Muscle of back (tissue), 13 donors: Measurements from ENCODE around the gene OR13C9. TPM values are rescaled to one million over a fixed set of nuclear protein-coding genes. Genes with fewer than 3 reads are reported as not detected.
A peak's percentile ranks its signal among the peaks of the same experiment; 100 is the strongest.
"Not testable (repeated sequence)": the region's sequence is repeated elsewhere in the genome, so short reads cannot be mapped to it uniquely, and the experiment has no call there.

Experiments
- DNase-seq, 3 donors: peaks; one replicate each; pipeline versions ENCODE4 v3.0.0 to v3.0.0-alpha.2; 2013
- long read RNA-seq, 9 donors: transcript quantifications; one replicate each; lab custom pipeline, GENCODE V29; 2026
- polyA plus RNA-seq, 10 donors: library from polyadenylated mRNA; unstranded; fragments of 120-200 nt; gene quantifications; one replicate each; pipeline ENCODE4 v1.2.1, GENCODE V29; 2013; ENCODE audit not compliant: insufficient read length in 10 of 10

The OR13C9 gene, protein sequence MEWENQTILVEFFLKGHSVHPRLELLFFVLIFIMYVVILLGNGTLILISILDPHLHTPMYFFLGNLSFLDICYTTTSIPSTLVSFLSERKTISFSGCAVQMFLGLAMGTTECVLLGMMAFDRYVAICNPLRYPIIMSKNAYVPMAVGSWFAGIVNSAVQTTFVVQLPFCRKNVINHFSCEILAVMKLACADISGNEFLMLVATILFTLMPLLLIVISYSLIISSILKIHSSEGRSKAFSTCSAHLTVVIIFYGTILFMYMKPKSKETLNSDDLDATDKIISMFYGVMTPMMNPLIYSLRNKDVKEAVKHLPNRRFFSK
- polyA plus RNA-seq: not detected
- long read RNA-seq, donor 1: 0 reads
- long read RNA-seq, donor 2: 0 reads
- long read RNA-seq, donor 3: 0 reads
- long read RNA-seq, donor 4: 0 reads
- long read RNA-seq, donor 5: 0 reads
- long read RNA-seq, donor 6: 0 reads
- long read RNA-seq, donor 7: 0 reads
- long read RNA-seq, donor 8: 0 reads
- long read RNA-seq, donor 9: 0 reads

DNA sequence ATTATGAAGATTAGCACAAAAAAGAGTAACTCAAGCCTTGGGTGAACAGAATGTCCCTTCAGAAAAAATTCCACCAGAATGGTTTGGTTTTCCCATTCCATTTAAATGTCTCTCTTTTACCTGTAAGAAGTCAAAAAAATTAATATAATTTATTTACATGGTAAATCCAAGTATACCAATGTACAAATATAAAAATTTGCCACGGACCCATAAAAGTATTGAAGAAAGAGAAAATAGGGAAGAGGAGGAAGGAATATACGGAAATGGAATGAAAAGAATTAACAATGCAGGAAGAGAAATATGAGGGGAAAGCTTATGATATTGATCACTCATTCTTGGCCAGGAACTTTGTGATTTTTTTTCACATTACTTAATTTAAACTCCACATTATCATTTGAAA is at the start of gene OR13C9:
Gene OR13C9 (minus strand): TSS at position 101 of the 400 bp plus-strand sequence. CDS start 0 bp downstream, at position 101.
- no peak for DNase-seq

DNA sequence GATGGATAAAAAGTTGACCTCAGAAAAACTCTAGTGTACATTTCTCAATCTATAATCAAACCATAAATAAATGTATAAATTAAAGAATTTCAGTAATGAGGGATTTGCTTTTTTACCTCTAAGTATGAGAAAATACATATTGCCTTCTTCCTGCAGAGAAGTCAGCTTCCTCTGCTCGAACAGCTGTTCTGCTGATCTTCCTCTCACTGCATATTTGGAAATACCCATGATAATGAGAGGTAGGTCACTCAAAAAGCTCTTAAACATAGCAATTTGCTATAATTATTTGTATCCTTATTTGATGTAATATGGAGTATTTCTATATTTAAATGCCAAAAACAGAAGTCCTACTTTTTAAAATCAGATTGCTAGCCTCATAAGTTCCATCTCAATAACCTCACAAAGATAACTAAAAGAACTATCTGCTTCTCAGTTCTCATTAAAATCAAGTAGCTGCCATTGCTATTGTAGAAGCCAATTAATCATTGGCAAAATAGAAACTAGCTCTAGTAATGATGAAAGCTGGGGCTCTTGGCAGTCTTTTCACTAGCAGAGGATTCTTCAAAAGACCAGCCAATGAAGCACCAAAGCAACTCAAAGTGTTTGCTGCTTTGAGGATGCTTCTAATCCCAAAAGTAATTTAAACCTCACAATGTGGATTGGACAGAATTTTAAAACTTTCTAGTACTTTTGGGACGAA is 40.6 kb upstream of the OR13C9 start:
- no peak for DNase-seq

DNA sequence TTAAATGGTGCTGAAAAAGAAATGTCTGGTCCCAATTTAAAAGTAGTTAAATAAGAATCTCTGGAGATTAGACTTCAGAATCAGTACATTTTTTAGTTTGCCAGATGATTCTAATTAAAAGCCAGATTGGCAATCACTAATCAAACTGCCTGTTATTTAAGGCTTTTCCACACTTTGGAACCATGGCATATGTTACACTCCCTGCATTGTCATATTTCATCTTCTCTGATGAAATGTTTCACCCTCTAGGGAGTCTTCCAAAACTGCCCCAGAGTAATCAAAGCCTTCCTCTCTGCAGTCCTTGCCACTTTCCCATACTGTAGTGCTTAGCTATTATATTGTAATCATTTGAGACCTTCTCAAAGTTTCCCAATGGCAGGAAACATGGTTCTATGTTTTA is 17.5 kb upstream of the OR13C9 start:
- peak; percentile 11 to 52 (median 12) for DNase-seq

DNA sequence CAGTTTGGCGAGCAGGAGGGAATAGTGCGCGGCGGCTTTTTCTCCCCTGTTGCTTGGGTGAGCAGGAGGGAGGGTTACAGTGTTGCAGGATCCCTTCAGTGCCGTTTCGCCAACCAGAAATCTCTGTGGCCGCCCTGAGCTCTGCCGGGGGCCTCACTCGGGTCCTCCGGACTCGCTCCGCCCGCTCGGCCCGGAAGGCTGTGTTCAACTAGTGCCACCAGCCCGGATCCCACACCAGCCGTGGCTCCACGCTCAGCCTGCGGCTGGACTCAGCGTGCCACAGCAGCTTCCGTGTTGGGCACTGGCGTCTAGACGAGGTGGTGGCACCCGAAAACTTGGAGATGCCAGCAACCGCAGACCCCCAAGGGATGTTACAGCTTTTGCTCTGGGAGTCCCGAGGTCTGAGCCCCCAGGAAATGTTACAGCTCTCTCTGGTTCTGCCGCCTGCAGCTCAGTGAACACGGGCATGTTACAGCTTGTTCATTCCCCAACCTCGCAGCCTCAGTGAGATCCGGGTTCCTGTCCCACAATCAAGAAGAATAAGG is 16.0 kb upstream of the OR13C9 start:
- no peak for DNase-seq

DNA sequence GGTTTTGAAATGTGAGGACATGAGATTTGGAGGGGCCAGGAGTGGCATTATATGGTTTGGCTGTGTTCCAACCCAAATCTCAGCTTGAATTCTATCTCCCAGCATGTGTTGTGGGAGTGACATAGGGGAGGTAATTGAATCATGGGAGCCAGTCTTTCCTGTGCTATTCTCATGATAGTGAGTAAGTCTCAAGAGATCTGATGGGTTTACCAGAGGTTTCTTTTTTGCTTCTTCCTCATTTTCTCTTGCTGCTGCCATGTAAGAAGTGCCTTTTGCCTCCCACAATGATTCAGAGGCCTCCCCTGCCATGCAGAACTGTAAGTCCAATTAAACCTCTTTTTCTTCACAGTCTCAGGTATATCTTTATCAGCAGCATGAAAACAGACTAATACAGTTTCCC is 8.0 kb upstream of the OR13C9 start:
- not testable (repeated sequence) for DNase-seq

DNA sequence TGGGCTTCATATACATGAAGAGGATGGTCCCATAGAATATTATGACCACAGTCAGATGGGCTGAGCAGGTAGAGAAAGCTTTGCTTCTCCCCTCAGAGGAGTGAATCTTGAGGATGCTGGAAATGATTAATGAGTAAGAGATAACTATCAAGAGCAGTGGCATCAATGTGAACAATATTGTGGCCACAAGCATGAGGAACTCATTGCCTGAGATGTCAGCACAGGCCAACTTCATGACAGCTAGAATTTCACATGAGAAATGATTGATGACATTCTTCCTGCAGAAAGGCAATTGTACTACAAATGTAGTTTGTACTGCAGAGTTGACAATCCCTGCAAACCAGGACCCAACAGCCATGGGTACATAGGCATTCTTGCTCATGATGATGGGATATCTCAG is 586 bp downstream of the OR13C9 start:
- peak in 1 of 3 donors; percentile 7 for DNase-seq

DNA sequence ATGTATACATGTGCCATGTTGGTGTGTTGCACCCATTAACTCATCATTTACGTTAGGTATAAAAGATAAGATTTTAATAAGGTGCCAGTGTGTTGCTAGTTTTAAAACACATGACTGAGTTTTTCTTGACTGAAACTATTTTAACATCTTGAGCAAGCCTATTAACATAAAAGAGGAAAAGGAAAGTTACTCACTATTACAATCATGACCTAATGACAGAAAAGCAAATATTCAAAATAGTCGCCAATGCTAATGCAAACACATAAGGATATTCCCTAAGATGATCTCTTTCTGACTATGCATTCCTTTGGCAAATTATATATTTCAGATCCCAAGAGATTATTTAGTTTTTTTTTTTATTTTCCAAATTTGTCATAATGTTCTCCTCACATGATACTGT is 6.8 kb downstream of the OR13C9 start:
- DNase-seq: no peak

DNA sequence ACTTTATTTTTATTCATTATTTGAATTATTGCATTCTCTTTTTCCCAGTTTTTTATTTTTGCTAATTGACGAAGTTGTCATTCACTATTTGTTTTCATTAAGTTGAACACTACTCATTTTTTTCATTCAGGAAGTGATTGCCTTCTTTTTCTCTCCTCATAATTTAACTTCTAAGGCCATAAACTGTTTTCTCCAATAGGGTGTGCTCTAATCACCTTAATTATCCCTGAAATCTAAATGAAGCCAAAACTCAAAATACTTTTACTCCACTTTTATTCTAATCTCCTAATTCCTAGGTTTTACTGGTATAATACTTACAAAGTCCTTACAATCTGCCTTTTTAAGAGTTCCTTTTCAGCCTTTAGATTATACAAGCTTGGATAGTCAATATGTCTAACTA is 9.7 kb downstream of the OR13C9 start:
- DNase-seq: no peak

DNA sequence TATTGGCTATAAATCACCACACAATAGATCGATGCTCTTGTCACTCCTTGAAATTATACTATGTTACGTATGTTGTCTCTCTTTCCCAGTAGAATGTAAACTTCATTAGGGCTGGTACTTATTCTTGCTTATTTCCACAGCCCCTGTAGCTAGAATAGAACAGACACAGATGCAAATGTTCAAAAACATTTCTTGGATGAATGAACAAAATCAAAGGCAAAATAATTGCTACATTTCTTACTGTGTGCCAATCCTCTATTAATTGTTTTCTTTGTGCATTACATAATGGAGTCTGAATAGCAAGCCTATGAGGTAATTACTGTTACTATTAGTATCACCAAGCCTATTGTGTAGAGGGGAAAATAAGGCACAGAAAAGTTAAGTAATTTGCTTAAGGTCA is 11.9 kb downstream of the OR13C9 start:
- no peak for DNase-seq

DNA sequence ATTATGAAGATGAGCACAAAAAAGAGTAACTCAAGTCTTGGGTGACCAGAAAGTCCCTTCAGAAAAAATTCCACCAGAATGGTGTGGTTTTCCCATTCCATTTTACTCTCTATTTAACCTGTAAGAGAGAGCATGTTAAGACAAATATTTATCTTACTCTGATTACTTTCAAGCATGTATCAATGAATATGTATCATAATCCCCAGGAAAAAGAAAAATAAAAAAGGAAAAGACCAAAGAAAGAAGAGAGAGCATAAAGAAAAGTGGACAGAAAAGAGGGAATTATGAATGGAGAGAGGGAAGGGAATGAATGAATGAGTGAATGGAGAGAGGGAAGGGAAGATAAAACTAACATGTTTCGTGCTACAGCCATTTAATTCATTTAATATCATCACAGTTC is 12.5 kb downstream of the OR13C9 start, which contains the start of gene OR13C2:
Gene OR13C2 (minus strand): TSS at position 101 of the 400 bp plus-strand sequence. CDS start 0 bp downstream, at position 101.
- not testable (repeated sequence) for DNase-seq

DNA sequence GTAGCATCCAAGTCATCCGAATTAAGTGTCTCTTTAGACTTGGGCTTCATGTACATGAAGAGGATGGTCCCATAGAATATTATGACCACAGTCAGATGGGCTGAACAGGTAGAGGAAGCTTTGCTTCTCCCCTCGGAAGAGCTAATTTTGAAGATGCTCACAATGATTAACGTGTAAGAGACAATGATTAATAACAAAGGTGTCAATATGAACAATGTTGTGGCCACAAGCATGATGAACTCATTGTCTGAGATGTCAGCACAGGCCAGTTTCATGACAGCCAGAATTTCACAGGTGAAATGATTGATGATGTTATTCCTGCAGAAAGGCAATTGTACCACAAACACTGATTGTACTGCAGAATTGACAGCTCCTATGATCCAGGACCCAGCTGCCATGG is 13.2 kb downstream of the OR13C9 start:
- DNase-seq: no peak

DNA sequence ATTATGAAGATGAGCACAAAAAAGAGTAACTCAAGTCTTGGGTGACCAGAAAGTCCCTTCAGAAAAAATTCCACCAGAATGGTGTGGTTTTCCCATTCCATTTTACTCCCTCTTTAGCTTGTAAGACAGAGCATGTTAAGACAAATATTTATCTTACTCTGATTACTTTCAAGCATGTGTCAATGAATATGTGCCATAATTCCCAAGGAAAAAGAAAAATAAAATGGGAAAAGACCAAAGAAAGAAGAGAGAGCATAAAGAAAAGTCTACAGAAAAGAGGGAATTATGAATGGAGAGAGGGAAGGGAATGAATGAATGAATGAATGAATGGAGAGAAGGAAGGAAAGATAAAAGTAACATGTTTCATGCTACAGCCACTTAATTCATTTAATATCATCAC is 18.7 kb downstream of the OR13C9 start, which contains the start of gene OR13C5:
Gene OR13C5 (minus strand): TSS at position 101 of the 400 bp plus-strand sequence. CDS start 0 bp downstream, at position 101.
- not testable (repeated sequence) for DNase-seq

DNA sequence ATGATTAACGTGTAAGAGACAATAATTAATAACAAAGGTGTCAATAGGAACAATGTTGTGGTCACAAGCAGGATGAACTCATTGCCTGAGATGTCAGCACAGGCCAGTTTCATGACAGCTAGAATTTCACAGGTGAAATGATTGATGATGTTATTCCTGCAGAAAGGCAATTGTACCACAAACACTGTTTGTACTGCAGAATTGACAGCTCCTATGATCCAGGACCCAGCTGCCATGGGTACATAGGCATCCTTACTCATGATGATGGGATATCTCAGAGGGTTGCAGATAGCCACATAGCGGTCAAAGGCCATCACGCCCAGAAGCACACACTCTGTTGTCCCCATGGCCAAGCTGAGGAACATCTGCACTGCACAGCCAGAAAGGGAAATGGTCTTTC is 19.3 kb downstream of the OR13C9 start:
- DNase-seq: not testable (repeated sequence)

DNA sequence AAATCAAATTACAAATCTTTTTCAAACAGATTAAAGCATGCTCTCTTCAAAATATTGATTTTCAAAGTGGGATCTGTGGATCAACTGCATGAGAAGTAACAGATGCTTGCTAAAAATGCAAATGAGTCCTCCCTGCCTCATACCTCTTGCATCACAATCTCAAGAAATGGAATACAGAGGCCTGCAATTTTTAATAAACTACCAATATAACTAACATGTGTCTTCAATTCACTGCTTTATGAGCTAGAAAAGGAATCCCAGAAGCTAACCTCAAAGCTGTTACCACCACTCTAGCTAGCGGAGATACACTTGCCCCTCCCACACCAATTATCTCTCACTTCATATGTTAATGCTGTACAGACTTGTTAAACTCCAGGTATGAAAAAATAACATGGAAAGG is 28.4 kb downstream of the OR13C9 start:
- DNase-seq: no peak

DNA sequence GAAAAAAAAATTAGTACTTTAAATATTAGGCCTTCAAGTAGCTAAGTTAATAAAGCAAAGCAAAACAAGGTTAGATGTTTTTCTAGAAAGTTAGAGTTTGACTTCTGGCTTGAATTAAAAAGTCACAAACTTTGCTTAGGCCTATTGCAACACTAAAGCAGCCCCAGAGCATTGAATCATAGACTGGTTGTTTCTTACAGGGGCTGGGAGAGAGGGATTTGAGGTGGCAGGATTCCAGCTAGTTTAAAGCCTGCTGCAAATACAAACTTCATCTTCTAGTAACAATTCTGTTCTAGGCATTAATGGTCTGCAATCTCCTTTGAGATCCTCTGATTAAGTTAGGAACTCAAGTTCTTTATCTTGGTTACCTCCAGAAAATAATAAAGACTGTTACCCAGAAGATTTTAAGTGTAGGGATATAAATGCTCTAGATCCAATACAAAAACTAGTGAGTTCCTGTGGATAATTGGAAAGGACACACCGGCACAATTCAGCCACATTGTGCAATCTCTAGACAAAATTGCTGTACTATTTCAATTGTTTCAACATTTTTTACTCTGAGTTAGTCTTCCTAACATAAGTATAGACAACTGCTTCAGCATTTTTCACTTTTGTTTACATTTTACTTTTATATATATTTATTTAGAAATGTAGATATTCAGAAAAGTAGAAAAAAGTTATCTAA is 31.4 kb downstream of the OR13C9 start:
- DNase-seq: peak; percentile 72 to 90 (median 88)

DNA sequence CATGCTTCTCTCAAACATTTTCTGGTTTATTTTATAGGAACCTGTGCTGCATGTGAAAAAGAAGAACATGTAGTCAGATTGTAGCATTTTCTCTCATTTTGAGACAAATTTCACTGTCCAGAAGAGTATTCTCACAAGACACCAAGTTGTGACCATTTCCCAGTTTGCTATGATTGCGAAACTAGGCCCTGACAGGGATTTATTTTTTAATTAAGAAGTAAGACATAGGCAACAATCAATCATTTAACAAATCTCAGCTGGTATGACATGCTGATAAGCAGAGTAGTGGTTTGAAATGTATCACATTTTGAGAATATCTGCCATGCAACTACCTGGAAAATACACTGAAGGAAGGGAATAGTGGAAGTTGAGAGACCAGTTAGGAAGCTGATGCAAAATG is 37.4 kb downstream of the OR13C9 start:
- no peak for DNase-seq

DNA sequence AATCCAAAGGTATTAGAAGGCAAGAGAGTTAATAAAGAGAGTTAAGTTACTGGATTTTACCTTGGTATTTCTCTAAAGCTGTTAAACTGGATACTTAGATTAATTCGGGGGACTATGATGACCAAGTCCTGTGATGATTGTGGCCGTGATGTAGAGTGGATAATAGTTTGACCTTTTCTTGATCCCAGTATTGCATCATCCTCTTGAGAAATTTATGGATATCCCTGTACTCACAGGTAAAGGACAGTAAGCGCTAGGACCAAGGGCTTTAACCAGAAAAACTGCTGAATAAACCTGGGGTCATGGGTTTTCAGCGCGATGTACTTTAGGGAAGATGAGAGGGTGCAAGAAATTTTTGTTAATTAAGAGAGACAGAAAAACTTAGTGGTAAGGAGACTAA is 40.7 kb downstream of the OR13C9 start:
- no peak for DNase-seq

DNA sequence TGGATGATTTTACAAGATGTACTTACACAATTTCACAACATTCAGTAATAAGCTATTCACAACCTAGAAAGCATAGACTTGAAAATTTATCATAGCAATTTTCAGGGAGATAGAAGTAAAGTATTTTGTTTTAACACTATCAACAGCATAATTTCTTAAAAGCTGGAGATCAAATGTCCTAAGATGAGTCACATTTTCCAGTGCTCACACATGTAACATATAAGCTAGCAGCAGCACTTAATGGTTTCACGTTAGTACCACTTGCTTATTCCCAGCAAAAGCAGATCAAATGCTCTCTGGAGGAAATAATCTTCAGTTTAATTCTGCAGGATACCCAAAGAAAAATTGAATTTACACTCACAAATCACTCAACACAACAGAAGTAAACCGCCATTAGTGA is 42.5 kb downstream of the OR13C9 start:
- DNase-seq: peak in 2 of 3 donors; percentile 9 to 15

DNA sequence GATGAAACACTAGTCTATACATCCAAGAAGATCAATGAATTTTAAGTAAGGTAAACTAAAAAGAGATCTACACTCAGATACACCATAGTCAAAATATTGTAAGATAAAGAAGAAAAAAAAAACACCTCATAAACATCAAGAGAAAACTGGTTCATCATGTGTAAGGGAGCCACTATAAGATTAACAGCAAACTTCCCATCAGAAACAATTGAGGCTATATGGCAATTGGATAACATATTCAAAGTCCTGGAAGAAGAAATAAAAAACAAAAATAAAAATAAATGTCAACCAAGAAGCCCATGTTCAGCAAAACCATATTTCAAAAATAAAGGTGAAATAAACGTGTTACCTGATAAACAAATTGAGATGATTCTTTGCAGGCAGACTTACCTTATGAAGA is 45.4 kb downstream of the OR13C9 start:
- DNase-seq: no peak

DNA sequence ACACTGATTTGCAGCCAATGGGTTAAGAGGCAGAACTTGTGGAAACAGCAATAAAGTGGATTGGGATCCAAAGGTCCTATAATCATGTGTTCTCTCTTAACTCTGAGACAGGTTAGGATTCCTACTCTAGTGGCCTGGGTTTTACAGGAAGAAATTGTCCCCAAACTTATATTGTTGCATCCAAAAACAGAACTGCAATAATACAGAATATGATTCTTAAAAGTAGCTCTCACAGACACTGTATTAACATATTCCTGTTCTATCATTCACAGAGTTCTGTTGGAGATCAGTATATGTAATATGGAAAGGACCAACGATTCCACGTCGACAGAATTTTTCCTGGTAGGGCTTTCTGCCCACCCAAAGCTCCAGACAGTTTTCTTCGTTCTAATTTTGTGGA is 49.1 kb downstream of the OR13C9 start, which contains the start of gene OR13C8:
Gene OR13C8 (plus strand): TSS at position 301 of the 400 bp plus-strand sequence. CDS start 0 bp downstream, at position 301.
- DNase-seq: no peak
